GM23338 (cell line): ENCODE measurements around the gene UTS2R. TPM values are rescaled to one million over a fixed set of nuclear protein-coding genes. Genes with fewer than 3 reads are reported as not detected.

Experiments used
- ATAC-seq: fragments of 200-7000 bp; cut with Tn5 transposase; 3 replicates; pipeline ENCODE4 v1.9.1; 2020
- DNase-seq: peaks from one replicate; pipeline ENCODE4 v3.0.0-alpha.2; 2015; ENCODE audit warnings: low spot score
- H2AFZ ChIP-seq: fragments of 200-600 bp; sonication (generic); 2 replicates; pipeline ENCODE4 v1.8.0; 2016; ENCODE audit warnings: antibody characterized with exemption, mild to moderate bottlenecking, moderate library complexity
- H3F3A ChIP-seq: fragments of 200-600 bp; sonication (generic); replicated peaks from 2 replicates; pipeline ENCODE4 v1.8.0; 2017; ENCODE audit warnings: antibody characterized with exemption, mixed run types, low read depth
- H3K27ac ChIP-seq: fragments of 200-600 bp; sonication (generic); 2 replicates; pipeline ENCODE4 v1.6.1; 2016; ENCODE audit warnings: low read depth
- H3K27me3 ChIP-seq: fragments of 200-600 bp; sonication (generic); 2 replicates; pipeline ENCODE4 v1.8.0; 2016; ENCODE audit warnings: mild to moderate bottlenecking, mixed run types, moderate library complexity; ENCODE audit not compliant: insufficient read depth
- H3K36me3 ChIP-seq: fragments of 200-600 bp; sonication (generic); 2 replicates; pipeline ENCODE4 v1.8.0; 2016; ENCODE audit warnings: mild to moderate bottlenecking; ENCODE audit not compliant: insufficient read depth
- H3K4me1 ChIP-seq: fragments of 200-600 bp; sonication (generic); 2 replicates; pipeline ENCODE4 v1.8.0; 2016; ENCODE audit warnings: mild to moderate bottlenecking, moderate library complexity; ENCODE audit not compliant: insufficient read depth
- H3K4me2 ChIP-seq: fragments of 200-600 bp; sonication (generic); 2 replicates; pipeline ENCODE4 v1.7.1; 2017; ENCODE audit warnings: mixed run types
- H3K4me3 ChIP-seq: fragments of 200-600 bp; sonication (generic); 2 replicates; pipeline ENCODE4 v1.6.1; 2016; ENCODE audit warnings: mixed run types
- H3K79me2 ChIP-seq: fragments of 200-600 bp; sonication (generic); replicated peaks from 2 replicates; pipeline ENCODE4 v1.8.0; 2017; ENCODE audit warnings: mild to moderate bottlenecking; ENCODE audit not compliant: insufficient read depth
- H3K9me2 ChIP-seq: fragments of 200-600 bp; sonication (generic); 2 replicates; pipeline ENCODE4 v1.8.0; 2017; ENCODE audit not compliant: insufficient read depth
- H4K20me1 ChIP-seq: fragments of 200-600 bp; sonication (generic); replicated peaks from 2 replicates; pipeline ENCODE4 v1.8.0; 2017; ENCODE audit warnings: mild to moderate bottlenecking; ENCODE audit not compliant: insufficient read depth
- H3K27ac Mint-ChIP-seq: 2 replicates; pipeline ENCODE4 v1.8.0; 2020; ENCODE audit warnings: inconsistent platforms, mild to moderate bottlenecking, moderate library complexity, mixed read lengths
- H3K27me3 Mint-ChIP-seq: 3 replicates; pipeline ENCODE4 v1.8.0; 2022; ENCODE audit warnings: low read depth, mild to moderate bottlenecking, moderate library complexity, mixed read lengths, inconsistent platforms; ENCODE audit not compliant: insufficient read depth, poor library complexity
- H3K36me3 Mint-ChIP-seq: 3 replicates; pipeline ENCODE4 v1.8.0; 2021; ENCODE audit warnings: low read depth, mild to moderate bottlenecking, inconsistent platforms, moderate library complexity, mixed read lengths
- H3K4me1 Mint-ChIP-seq: 3 replicates; pipeline ENCODE4 v1.8.0; 2020; ENCODE audit warnings: mild to moderate bottlenecking, inconsistent platforms, mixed read lengths
- H3K4me3 Mint-ChIP-seq: 3 replicates; pipeline ENCODE4 v1.8.0; 2021; ENCODE audit warnings: moderate library complexity, mild to moderate bottlenecking, inconsistent platforms, mixed read lengths
- H3K9me3 Mint-ChIP-seq: 3 replicates; pipeline ENCODE4 v1.8.0; 2020; ENCODE audit warnings: moderate library complexity, mild to moderate bottlenecking, inconsistent platforms, mixed read lengths
- CREB1 ChIP-seq: fragments of 250-450 bp; sonication (Bioruptor Pico); IDR thresholded peaks from 2 replicates; pipeline ENCODE4 v1.5.0; 2020; ENCODE audit warnings: low read depth, mild to moderate bottlenecking, moderate library complexity
- CTCF ChIP-seq, 2 experiments: fragments of 200-600 bp in 1 of 2; sonication (generic) in 1 of 2; conservative IDR thresholded peaks; 2 replicates each; pipeline versions ENCODE4 v1.5.1 to v1.6.1; 2016 to 2017; ENCODE audit warnings: antibody characterized with exemption in 2 of 2, low read depth in 2 of 2, mild to moderate bottlenecking in 2 of 2, moderate library complexity in 1 of 2
- EZH2 ChIP-seq: fragments of 200-600 bp; sonication (generic); IDR thresholded peaks from one replicate; pipeline ENCODE4 v1.8.0; 2017; ENCODE audit warnings: antibody characterized with exemption, mild to moderate bottlenecking, low read depth; ENCODE audit not compliant: unreplicated experiment
- JUNB ChIP-seq: IDR thresholded peaks from one replicate; pipeline ENCODE4 v1.6.1; 2016; ENCODE audit warnings: antibody characterized with exemption; ENCODE audit not compliant: unreplicated experiment
- NANOG ChIP-seq: IDR thresholded peaks from 2 replicates; pipeline ENCODE4 v1.6.1; 2016; ENCODE audit warnings: antibody characterized with exemption, borderline replicate concordance
- ZNF114 ChIP-seq: fragments of 250-450 bp; sonication (Bioruptor Pico); IDR thresholded peaks from 2 replicates; pipeline ENCODE4 v1.5.0; 2020; ENCODE audit warnings: mild to moderate bottlenecking, moderate library complexity
- ZNF331 ChIP-seq: fragments of 250-450 bp; sonication (Bioruptor Pico); IDR thresholded peaks from 2 replicates; pipeline ENCODE4 v1.5.0; 2020; ENCODE audit warnings: low read depth, mild to moderate bottlenecking, moderate library complexity
- polyA plus RNA-seq: library from polyadenylated mRNA; unstranded; fragments of >200 nt; fragmentation: Nextera tagmentation; extraction: Ambion mirVana; gene quantifications from 2 replicates; pipeline ENCODE4 v1.2.1, GENCODE V29; 2016
- total RNA-seq: library from RNA; depleted of rRNA; stranded (reverse); fragments of >200 nt; shearing (Covaris generic); gene quantifications from 2 replicates; pipeline ENCODE4 v1.2.3, GENCODE V29; 2014
- TF ChIP-seq, protein P1 (sequence below): IDR thresholded peaks from one replicate; pipeline ENCODE4 v1.6.1; 2018; ENCODE audit warnings: antibody characterized with exemption; ENCODE audit not compliant: unreplicated experiment
- TF ChIP-seq, protein P2 (sequence below): fragments of 250-450 bp; sonication (Bioruptor Pico); IDR thresholded peaks from 2 replicates; pipeline ENCODE4 v1.5.0; 2020; ENCODE audit warnings: mild to moderate bottlenecking, moderate library complexity

Gene UTS2R
- total and polyA plus RNA-seq, 2 experiments from 2014 or later: 0.49 TPM; not detected in 1

GRCh38 chr17:82400830-82401229 is 29.3 kb downstream of the UTS2R start:
- DNase-seq (no peak), ATAC-seq (no peak)
- Mint-ChIP-seq H3K9me3 (no peaks in the 10 kb centered on the region), H3K4me3 (no peak overlapping the region; the same call in 2 of the 3 replicates), H3K27ac (no peak overlapping the region), H3K36me3 (peaks cover 7% of the 10 kb centered on the region), H3K4me1 (no peaks in the 10 kb centered on the region), H3K27me3 (peaks cover 3% of the 10 kb centered on the region)
- Histone ChIP-seq H3K9me2 (no peaks in the 10 kb centered on the region), H2AFZ (no peak overlapping the region), H3K27ac (no peak overlapping the region), H3K36me3 (no peaks in the 10 kb centered on the region), H3K4me3 (no peak overlapping the region), H4K20me1 (no peaks in the 10 kb centered on the region), H3F3A (0 out of 2 replicates have a peak, but pooled peaks cover 2% of the 10 kb centered on the region), H3K79me2 (no peaks in the 10 kb centered on the region), H3K4me2 (no peak overlapping the region), H3K4me1 (no peaks in the 10 kb centered on the region), H3K27me3 (no peaks in the 10 kb centered on the region)
- TF ChIP-seq CTCF (conservative IDR thresholded peaks at IDR 0.05; ENCODE audit: low read depth in 2 of 2) (no peak), ZNF331 (CRISPR knock-in tag) (no peak)

GRCh38 chr17:82402865-82403264 is 31.3 kb downstream of the UTS2R start:
- H4K20me1 ChIP-seq: no peaks in the 10 kb centered on the region; the same call in 1 of the 2 replicates
- ATAC-seq (no peak), DNase-seq (no peak)
- no peaks in the 10 kb centered on the region for H3K9me2 ChIP-seq
- Mint-ChIP-seq H3K4me1 (no peaks in the 10 kb centered on the region), H3K27ac (no peak overlapping the region), H3K4me3 (no peak overlapping the region), H3K36me3 (peaks cover 7% of the 10 kb centered on the region), H3K27me3 (peaks cover 3% of the 10 kb centered on the region), H3K9me3 (no peaks in the 10 kb centered on the region)
- no peaks in the 10 kb centered on the region for H3K36me3 ChIP-seq
- no peaks in the 10 kb centered on the region for H3K27me3 ChIP-seq
- no peak overlapping the region for H3K4me3 ChIP-seq
- 0 out of 2 replicates have a peak, but pooled peaks cover 2% of the 10 kb centered on the region for H3F3A ChIP-seq
- no peak overlapping the region for H3K4me2 ChIP-seq
- H2AFZ ChIP-seq: no peak overlapping the region
- no peaks in the 10 kb centered on the region for H3K79me2 ChIP-seq
- no peaks in the 10 kb centered on the region for H3K4me1 ChIP-seq
- H3K27ac ChIP-seq: no peak overlapping the region
- TF ChIP-seq JUNB (no peak), CREB1 (CRISPR knock-in tag) (no peak), ZNF331 (CRISPR knock-in tag) (no peak), NANOG (no peak), ZNF114 (CRISPR knock-in tag) (no peak), EZH2 (no peak)
- TF ChIP-seq, protein P1, sequence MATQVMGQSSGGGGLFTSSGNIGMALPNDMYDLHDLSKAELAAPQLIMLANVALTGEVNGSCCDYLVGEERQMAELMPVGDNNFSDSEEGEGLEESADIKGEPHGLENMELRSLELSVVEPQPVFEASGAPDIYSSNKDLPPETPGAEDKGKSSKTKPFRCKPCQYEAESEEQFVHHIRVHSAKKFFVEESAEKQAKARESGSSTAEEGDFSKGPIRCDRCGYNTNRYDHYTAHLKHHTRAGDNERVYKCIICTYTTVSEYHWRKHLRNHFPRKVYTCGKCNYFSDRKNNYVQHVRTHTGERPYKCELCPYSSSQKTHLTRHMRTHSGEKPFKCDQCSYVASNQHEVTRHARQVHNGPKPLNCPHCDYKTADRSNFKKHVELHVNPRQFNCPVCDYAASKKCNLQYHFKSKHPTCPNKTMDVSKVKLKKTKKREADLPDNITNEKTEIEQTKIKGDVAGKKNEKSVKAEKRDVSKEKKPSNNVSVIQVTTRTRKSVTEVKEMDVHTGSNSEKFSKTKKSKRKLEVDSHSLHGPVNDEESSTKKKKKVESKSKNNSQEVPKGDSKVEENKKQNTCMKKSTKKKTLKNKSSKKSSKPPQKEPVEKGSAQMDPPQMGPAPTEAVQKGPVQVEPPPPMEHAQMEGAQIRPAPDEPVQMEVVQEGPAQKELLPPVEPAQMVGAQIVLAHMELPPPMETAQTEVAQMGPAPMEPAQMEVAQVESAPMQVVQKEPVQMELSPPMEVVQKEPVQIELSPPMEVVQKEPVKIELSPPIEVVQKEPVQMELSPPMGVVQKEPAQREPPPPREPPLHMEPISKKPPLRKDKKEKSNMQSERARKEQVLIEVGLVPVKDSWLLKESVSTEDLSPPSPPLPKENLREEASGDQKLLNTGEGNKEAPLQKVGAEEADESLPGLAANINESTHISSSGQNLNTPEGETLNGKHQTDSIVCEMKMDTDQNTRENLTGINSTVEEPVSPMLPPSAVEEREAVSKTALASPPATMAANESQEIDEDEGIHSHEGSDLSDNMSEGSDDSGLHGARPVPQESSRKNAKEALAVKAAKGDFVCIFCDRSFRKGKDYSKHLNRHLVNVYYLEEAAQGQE: no peak
- TF ChIP-seq, protein P2, sequence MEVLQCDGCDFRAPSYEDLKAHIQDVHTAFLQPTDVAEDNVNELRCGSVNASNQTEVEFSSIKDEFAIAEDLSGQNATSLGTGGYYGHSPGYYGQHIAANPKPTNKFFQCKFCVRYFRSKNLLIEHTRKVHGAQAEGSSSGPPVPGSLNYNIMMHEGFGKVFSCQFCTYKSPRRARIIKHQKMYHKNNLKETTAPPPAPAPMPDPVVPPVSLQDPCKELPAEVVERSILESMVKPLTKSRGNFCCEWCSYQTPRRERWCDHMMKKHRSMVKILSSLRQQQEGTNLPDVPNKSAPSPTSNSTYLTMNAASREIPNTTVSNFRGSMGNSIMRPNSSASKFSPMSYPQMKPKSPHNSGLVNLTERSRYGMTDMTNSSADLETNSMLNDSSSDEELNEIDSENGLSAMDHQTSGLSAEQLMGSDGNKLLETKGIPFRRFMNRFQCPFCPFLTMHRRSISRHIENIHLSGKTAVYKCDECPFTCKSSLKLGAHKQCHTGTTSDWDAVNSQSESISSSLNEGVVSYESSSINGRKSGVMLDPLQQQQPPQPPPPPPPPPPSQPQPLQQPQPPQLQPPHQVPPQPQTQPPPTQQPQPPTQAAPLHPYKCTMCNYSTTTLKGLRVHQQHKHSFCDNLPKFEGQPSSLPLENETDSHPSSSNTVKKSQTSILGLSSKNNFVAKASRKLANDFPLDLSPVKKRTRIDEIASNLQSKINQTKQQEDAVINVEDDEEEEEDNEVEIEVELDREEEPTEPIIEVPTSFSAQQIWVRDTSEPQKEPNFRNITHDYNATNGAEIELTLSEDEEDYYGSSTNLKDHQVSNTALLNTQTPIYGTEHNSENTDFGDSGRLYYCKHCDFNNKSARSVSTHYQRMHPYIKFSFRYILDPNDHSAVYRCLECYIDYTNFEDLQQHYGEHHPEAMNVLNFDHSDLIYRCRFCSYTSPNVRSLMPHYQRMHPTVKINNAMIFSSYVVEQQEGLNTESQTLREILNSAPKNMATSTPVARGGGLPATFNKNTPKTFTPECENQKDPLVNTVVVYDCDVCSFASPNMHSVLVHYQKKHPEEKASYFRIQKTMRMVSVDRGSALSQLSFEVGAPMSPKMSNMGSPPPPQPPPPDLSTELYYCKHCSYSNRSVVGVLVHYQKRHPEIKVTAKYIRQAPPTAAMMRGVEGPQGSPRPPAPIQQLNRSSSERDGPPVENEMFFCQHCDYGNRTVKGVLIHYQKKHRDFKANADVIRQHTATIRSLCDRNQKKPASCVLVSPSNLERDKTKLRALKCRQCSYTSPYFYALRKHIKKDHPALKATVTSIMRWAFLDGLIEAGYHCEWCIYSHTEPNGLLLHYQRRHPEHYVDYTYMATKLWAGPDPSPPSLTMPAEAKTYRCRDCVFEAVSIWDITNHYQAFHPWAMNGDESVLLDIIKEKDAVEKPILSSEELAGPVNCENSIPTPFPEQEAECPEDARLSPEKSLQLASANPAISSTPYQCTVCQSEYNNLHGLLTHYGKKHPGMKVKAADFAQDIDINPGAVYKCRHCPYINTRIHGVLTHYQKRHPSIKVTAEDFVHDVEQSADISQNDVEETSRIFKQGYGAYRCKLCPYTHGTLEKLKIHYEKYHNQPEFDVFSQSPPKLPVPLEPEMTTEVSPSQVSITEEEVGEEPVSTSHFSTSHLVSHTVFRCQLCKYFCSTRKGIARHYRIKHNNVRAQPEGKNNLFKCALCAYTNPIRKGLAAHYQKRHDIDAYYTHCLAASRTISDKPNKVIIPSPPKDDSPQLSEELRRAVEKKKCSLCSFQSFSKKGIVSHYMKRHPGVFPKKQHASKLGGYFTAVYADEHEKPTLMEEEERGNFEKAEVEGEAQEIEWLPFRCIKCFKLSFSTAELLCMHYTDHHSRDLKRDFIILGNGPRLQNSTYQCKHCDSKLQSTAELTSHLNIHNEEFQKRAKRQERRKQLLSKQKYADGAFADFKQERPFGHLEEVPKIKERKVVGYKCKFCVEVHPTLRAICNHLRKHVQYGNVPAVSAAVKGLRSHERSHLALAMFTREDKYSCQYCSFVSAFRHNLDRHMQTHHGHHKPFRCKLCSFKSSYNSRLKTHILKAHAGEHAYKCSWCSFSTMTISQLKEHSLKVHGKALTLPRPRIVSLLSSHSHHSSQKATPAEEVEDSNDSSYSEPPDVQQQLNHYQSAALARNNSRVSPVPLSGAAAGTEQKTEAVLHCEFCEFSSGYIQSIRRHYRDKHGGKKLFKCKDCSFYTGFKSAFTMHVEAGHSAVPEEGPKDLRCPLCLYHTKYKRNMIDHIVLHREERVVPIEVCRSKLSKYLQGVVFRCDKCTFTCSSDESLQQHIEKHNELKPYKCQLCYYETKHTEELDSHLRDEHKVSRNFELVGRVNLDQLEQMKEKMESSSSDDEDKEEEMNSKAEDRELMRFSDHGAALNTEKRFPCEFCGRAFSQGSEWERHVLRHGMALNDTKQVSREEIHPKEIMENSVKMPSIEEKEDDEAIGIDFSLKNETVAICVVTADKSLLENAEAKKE: no peak
